ENCODE measurements around the gene NDUFA6.

Gene NDUFA6

DNA sequence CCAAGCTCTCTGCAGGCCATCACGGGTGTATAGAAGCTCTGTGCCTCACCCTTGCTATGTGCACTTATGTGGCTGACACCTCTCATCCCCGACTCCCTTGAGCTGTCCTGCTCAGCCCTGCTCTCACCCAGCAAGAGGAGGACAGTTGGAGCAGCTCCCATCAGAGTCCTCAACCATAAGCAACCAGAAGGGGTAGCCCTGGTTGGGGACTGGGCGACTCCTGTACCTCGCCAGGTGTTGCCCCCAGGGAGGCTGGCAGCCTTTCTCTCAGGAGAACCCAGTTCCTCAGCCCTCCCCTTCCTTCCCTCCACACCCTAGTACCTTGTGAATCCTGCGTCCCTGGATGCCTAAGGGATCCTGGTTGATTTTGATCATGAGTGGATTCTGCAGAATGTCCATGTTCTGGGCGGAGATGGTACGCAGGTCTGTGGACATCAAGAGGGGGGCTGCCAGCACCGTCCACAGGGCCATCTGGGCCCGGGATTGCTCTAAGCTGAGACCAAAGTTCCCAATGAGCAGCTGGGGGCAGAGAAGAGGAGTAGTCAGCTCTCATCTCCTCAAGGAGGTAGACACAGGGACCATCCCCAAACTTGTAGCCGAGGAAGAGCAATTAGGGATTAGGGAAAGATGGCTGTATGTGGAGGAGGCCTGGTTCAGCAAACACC, 27.9 kb downstream of the NDUFA6 start:
- no peak for DNase-seq (ENCODE audit: extremely low spot score)
- ChIA-PET POLR2A (interaction anchor here (1.1 kb wide), 2 partner anchors 8 to 17 kb away, joined by 3 to 4 read pairs; partner anchors contain the start of genes NAGA and SMDT1), CTCF (no interaction called here)
- TF ChIP-seq FOXK2 (IDR thresholded peaks at IDR 0.05) (no peak), CTBP1 (IDR thresholded peaks at IDR 0.05; ENCODE audit: borderline replicate concordance) (no peak), ARNT (IDR thresholded peaks at IDR 0.05) (no peak), L3MBTL2 (conservative IDR thresholded peaks at IDR 0.05) (no peak), ZNF384 (IDR thresholded peaks at IDR 0.05) (no peak), BHLHE40 (IDR thresholded peaks at IDR 0.05; ENCODE audit: borderline replicate concordance) (no peak), FOXA1 (IDR thresholded peaks at IDR 0.05) (no peak), FOXM1 (IDR thresholded peaks at IDR 0.05; ENCODE audit: borderline replicate concordance) (no peak), SP1 (IDR thresholded peaks at IDR 0.05) (no peak), HDGF (IDR thresholded peaks at IDR 0.05; ENCODE audit: borderline replicate concordance) (no peak), ELF4 (IDR thresholded peaks at IDR 0.05) (no peak), TARDBP (IDR thresholded peaks at IDR 0.05) (no peak), SUZ12 (IDR thresholded peaks at IDR 0.05) (no peak), LEF1 (IDR thresholded peaks at IDR 0.05; ENCODE audit: borderline replicate concordance) (no peak), NFRKB (IDR thresholded peaks at IDR 0.05) (no peak)
- TF ChIP-seq, protein P1, sequence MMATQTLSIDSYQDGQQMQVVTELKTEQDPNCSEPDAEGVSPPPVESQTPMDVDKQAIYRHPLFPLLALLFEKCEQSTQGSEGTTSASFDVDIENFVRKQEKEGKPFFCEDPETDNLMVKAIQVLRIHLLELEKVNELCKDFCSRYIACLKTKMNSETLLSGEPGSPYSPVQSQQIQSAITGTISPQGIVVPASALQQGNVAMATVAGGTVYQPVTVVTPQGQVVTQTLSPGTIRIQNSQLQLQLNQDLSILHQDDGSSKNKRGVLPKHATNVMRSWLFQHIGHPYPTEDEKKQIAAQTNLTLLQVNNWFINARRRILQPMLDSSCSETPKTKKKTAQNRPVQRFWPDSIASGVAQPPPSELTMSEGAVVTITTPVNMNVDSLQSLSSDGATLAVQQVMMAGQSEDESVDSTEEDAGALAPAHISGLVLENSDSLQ (IDR thresholded peaks at IDR 0.05), result no peak

DNA sequence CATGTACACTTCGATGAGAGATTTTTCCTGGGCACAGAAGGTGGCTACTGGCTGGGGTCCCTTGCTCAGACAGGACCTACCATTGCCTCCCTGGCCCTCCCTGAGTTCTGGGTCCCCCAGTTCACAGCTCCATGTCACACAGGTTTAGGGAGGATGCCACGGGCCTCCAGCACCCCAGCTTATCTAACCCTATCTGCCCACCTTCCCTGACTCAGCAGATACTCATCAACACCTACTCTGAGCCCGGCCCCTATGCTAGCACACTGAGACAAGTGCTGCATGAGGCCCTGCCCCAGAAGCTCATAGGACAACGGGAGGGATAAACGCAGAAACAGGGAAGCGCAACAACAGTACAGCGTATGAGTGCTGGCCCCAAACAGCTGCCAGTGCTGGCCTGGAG, 29.5 kb downstream of the NDUFA6 start:
- TF ChIP-seq TARDBP (IDR thresholded peaks at IDR 0.05), result no peak
- TF ChIP-seq BHLHE40 (IDR thresholded peaks at IDR 0.05; ENCODE audit: borderline replicate concordance), result no peak
- TF ChIP-seq ARNT (IDR thresholded peaks at IDR 0.05), result no peak
- TF ChIP-seq SUZ12 (IDR thresholded peaks at IDR 0.05), result no peak
- TF ChIP-seq, protein P1 (IDR thresholded peaks at IDR 0.05), result no peak
- TF ChIP-seq CTBP1 (IDR thresholded peaks at IDR 0.05; ENCODE audit: borderline replicate concordance), result no peak
- no peak for TF ChIP-seq ELF4 (IDR thresholded peaks at IDR 0.05)
- TF ChIP-seq FOXA1 (IDR thresholded peaks at IDR 0.05), result no peak
- no peak for TF ChIP-seq NFRKB (IDR thresholded peaks at IDR 0.05)
- TF ChIP-seq SP1 (IDR thresholded peaks at IDR 0.05), result no peak
- no peak for TF ChIP-seq FOXK2 (IDR thresholded peaks at IDR 0.05)
- TF ChIP-seq LEF1 (IDR thresholded peaks at IDR 0.05; ENCODE audit: borderline replicate concordance), result no peak
- TF ChIP-seq FOXM1 (IDR thresholded peaks at IDR 0.05; ENCODE audit: borderline replicate concordance), result no peak
- no peak for TF ChIP-seq L3MBTL2 (conservative IDR thresholded peaks at IDR 0.05)
- TF ChIP-seq ZNF384 (IDR thresholded peaks at IDR 0.05), result no peak
- no peak for DNase-seq (ENCODE audit: extremely low spot score)
- POLR2A ChIA-PET, result interaction anchor here (0.8 to 1.2 kb wide), 3 partner anchors 9 to 114 kb away, joined by 3 to 4 read pairs (median 3); partner anchors contain the start of gene CENPM
- CTCF ChIA-PET, result interaction anchor here (0.6 kb wide), 1 partner anchor 98 kb away, joined by 3 read pairs; no protein-coding TSS in a partner anchor

DNA sequence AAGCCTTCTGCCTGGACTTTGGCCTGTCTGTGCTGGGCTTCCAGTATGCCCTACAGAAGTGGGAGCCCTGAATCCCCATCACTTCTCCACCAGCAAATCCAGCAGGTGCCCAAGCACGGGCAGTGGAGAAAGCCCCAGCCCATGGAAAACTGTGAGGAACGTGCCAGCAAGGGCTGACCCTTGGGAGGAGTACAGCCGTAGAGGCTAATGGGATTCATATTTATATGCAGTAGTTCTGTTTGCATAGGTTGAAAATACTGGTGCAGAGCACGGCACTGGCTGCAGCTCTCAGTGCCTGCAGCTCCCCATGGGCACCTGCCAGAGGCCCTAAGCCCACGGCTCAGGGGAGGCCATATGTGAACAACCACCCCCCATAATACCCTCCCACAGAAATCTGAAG, 30.1 kb downstream of the NDUFA6 start:
- no peak for TF ChIP-seq FOXA1 (IDR thresholded peaks at IDR 0.05)
- TF ChIP-seq NFRKB (IDR thresholded peaks at IDR 0.05), result no peak
- no peak for TF ChIP-seq FOXK2 (IDR thresholded peaks at IDR 0.05)
- TF ChIP-seq HDGF (IDR thresholded peaks at IDR 0.05; ENCODE audit: borderline replicate concordance), result no peak
- TF ChIP-seq, protein P1 (IDR thresholded peaks at IDR 0.05), result no peak
- CTCF ChIA-PET, result no interaction called here
- POLR2A ChIA-PET, result interaction anchor here (0.8 to 1.2 kb wide), 2 partner anchors 11 to 114 kb away, joined by 3 to 4 read pairs; partner anchors contain the start of gene CENPM
- no peak for DNase-seq (ENCODE audit: extremely low spot score)

DNA sequence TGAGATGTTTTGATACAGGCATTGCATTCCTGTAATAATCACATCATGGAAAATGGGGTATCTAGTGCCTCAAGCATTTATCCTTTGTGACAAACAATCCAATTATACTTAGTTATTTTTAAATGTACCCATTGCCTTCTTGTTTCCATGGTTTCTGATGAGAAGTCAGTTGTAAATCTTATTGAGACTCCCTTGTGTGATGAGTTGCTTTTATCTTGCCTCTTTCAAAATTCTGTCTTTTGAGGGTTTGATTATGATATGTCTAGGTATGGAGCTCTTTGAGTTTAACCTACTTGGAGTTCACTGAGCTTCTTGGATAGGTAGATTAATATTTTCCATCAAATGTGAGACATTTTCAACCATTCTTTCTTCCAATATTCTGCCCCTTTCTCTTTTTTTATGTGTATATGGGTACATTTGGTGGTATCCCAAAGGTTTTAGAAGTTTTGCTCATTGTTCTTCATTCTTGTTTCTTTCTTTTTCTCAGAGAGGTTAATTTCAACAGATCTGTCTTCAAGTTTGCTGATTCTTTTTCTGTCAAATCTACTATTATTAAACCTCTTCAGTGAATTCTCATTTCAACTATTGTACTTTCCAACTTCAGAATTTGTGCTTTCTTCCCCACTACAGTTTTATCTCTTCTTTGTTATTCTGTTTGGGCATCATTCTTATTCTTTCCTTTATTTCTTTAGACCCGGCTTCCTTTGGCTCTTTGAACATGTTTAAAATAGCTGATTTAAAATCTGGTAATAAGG, 33.6 kb downstream of the NDUFA6 start:
- no peak for DNase-seq (ENCODE audit: extremely low spot score)
- TF ChIP-seq BHLHE40 (IDR thresholded peaks at IDR 0.05; ENCODE audit: borderline replicate concordance), result no peak
- TF ChIP-seq ARNT (IDR thresholded peaks at IDR 0.05), result no peak
- no peak for TF ChIP-seq SUZ12 (IDR thresholded peaks at IDR 0.05)
- no peak for TF ChIP-seq L3MBTL2 (conservative IDR thresholded peaks at IDR 0.05)
- TF ChIP-seq NFRKB (IDR thresholded peaks at IDR 0.05), result no peak
- no peak for TF ChIP-seq FOXK2 (IDR thresholded peaks at IDR 0.05)
- TF ChIP-seq, protein P1 (IDR thresholded peaks at IDR 0.05), result no peak
- no peak for TF ChIP-seq SP1 (IDR thresholded peaks at IDR 0.05)
- TF ChIP-seq FOXM1 (IDR thresholded peaks at IDR 0.05; ENCODE audit: borderline replicate concordance), result no peak
- no peak for TF ChIP-seq ELF4 (IDR thresholded peaks at IDR 0.05)
- no peak for TF ChIP-seq CTBP1 (IDR thresholded peaks at IDR 0.05; ENCODE audit: borderline replicate concordance)
- POLR2A ChIA-PET, result interaction anchor here (1.1 kb wide), 1 partner anchor 13 kb away, joined by 4 read pairs; no protein-coding TSS in a partner anchor
- CTCF ChIA-PET, result no interaction called here

DNA sequence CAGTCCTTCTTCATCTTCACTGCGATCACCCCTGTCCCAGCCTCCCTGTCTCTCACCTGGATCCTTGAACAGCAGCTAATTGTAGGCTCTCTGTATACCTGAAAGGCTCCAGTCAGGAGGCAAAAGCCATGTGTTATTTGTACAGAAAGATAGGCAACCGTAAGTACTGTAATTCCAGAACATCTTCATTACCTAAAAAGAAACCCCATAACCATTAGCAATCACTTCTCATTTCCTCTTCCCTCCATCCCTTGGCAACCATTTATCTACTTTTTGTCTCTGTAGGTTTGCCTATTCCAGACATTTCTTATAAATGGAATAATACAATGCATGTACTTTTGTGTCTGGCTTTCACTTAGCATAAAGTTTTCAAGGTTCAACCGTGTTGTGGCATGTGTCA, 37.8 kb downstream of the NDUFA6 start:
- DNase-seq (ENCODE audit: extremely low spot score), result no peak
- CTCF ChIA-PET, result no interaction called here
- TF ChIP-seq TARDBP (IDR thresholded peaks at IDR 0.05) (no peak), BHLHE40 (IDR thresholded peaks at IDR 0.05; ENCODE audit: borderline replicate concordance) (no peak), HDGF (IDR thresholded peaks at IDR 0.05; ENCODE audit: borderline replicate concordance) (no peak), L3MBTL2 (conservative IDR thresholded peaks at IDR 0.05) (no peak), FOXA1 (IDR thresholded peaks at IDR 0.05) (no peak), FOXK2 (IDR thresholded peaks at IDR 0.05) (no peak), LEF1 (IDR thresholded peaks at IDR 0.05; ENCODE audit: borderline replicate concordance) (no peak), ZNF384 (IDR thresholded peaks at IDR 0.05) (no peak), ARNT (IDR thresholded peaks at IDR 0.05) (no peak), ELF4 (IDR thresholded peaks at IDR 0.05) (no peak), NFRKB (IDR thresholded peaks at IDR 0.05) (no peak), SP1 (IDR thresholded peaks at IDR 0.05) (no peak)
- TF ChIP-seq, protein P1 (IDR thresholded peaks at IDR 0.05), result no peak
- POLR2A ChIA-PET, result interaction anchor here (1.0 kb wide), 1 partner anchor 17 kb away, joined by 3 read pairs; no protein-coding TSS in a partner anchor

Data from HEK293T (cell line).